ENCODE results near the gene TOR2A.

The TOR2A gene

GRCh38 chr9:127693697-127694096, 41.4 kb downstream of the TOR2A start:
- DNase-seq = no peak

- DNase-seq = no peak
Observed at GRCh38 chr9:127693143-127693542, 42.0 kb downstream of the TOR2A start.

DNA sequence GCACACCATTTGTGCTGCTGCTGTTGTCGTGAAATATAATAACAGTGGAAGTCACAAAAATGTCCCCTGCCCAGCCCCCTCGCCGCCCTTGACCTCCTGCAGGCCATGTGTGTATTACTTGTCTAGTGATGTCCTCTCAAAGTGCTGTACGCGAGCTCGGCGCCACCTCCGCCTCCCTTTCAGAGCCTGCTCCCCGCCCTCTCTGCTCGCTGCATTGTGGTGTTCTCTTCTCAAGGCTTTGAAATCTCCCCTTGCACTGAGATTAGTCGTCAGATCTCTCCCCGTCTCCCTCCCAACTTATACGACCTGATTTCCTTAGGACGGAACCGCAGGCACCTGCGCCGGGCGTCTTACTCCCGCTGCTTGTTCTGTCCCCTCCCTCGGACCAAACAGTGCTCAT, 43.0 kb downstream of the TOR2A start:
- no peak for DNase-seq

GRCh38 chr9:127690735-127691134, 44.4 kb downstream of the TOR2A start:
- no peak for DNase-seq

DNA sequence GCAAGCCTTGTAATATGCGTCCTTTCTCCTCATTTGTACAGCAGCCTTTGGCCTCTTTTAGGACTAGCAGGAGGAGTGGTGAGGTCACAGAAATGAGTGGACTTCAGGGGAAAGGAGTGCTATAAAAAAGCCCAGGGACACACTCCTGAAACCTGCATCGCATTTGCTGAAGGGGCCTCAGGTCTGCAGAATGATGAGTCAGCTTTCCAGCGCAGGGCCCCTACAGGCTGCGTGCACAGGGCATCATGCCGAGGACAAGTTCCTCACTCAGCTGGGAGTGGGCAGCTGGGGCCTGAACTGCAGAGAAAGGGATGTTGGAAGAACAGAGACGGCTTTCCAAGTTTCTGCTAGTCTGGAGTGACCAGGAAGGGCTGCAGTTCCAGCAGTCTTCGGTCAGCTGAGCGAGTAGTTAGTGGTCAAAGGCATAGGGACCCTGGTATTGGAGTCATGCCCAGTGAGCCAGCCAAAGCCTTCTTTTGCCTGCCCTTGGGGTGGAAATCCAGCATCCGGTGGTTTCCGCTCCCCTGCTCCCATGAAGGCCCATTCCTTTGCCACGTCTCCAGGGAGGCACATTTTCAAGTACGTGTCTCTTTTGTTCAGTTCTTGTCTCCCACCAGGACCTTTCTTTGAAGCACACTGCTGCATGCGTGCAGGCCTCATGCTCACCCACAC, 45.6 kb downstream of the TOR2A start:
- no peak for DNase-seq

- no peak for DNase-seq
Observed at GRCh38 chr9:127686461-127687393, 48.4 kb downstream of the TOR2A start.

DNA sequence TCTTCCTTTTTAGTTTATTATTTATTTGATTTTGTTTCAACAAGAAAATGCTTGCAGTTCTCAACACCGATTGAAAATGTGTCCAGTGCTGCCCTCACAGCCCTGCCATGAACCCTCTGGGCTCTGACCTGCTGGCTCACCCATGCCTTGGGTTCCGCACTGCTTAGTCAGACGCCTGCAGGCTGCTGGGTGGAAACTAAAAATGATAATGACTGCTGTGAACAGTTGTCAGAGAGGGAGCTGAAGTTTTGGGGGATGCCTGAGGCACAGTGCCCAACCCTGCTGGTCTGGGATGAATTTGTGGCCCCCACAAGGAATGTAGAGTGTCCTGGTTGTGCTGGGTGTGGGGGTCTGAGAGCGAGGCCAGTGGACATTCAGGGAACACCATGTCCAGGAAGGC, 50.5 kb downstream of the TOR2A start:
- DNase-seq = no peak

DNA sequence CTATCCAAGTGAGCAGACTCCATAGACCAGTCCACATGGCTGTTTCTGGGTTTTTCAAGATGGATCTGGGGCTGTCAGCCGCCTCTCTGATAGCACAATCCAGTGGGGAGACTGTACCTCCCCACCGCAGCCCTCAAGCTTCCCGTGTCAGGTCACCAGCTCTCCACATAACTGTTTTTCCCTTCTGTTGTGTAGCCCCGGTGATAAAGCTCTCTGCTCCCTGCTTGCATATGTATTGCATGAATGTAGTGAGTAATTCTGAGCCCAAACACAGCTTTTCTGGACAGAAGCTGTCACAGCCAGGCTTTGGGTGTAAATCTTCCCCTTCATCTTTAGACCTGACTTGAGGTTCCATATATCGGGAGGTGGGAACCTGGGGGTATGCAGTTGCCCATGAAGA, 51.4 kb downstream of the TOR2A start:
- no peak for DNase-seq

- DNase-seq = no peak
Observed at GRCh38 chr9:127682351-127683136, 52.5 kb downstream of the TOR2A start.

Data from CD4-positive, alpha-beta T cell treated with Interleukin-10 for 1 hour (primary cell).